A673 (cell line): Measurements from ENCODE around the gene PLEKHG2. TPM values are rescaled to one million over a fixed set of nuclear protein-coding genes. Genes with fewer than 3 reads are reported as not detected.
A peak's percentile ranks its signal among the peaks of the same experiment; 100 is the strongest.

Experiments used
- BruUV-seq: library from RNA; stranded (reverse); fragments of 400-500 nt; replicated peaks from 2 replicates; lab custom pipeline; 2021; lab: Mats Ljungman, UMichigan
- CTCF ChIA-PET: fragments of 300-600 bp; sonication (Branson Sonifier 250); formaldehyde crosslinking; loops from one replicate; lab custom pipeline; 2022; ENCODE audit warnings: antibody characterized with exemption; lab: Charles Lee
- POLR2A ChIA-PET: fragments of 300-600 bp; sonication (Branson Sonifier 250); formaldehyde crosslinking; loops from one replicate; lab custom pipeline; 2022; ENCODE audit warnings: antibody characterized with exemption; ENCODE audit not compliant: low non-redundant PET; lab: Charles Lee
- DNase-seq: peaks from one replicate; pipeline ENCODE4 v3.0.0-alpha.2; 2015; ENCODE audit warnings: low spot score
- H3K27ac ChIP-seq: fragments of 200-600 bp; sonication (generic); 2 replicates; pipeline ENCODE4 v1.5.1; 2016; ENCODE audit warnings: mixed run types, low read depth, mild to moderate bottlenecking, mixed read lengths, antibody characterized with exemption, low read length; ENCODE audit not compliant: poor library complexity, severe bottlenecking
- H3K27me3 ChIP-seq: fragments of 200-600 bp; sonication (generic); replicated peaks from 2 replicates; pipeline ENCODE4 v1.6.1; 2017; ENCODE audit warnings: mixed run types, low read depth, mild to moderate bottlenecking, mixed read lengths, antibody characterized with exemption, low read length; ENCODE audit not compliant: insufficient read depth, poor library complexity
- H3K36me3 ChIP-seq: fragments of 200-600 bp; sonication (generic); 2 replicates; pipeline ENCODE4 v1.6.1; 2016; ENCODE audit warnings: mixed run types, mild to moderate bottlenecking, mixed read lengths, antibody characterized with exemption, low read length; ENCODE audit not compliant: insufficient read depth, poor library complexity, severe bottlenecking
- H3K4me1 ChIP-seq: fragments of 200-600 bp; sonication (generic); 2 replicates; pipeline ENCODE4 v1.6.1; 2017; ENCODE audit warnings: mixed run types, mild to moderate bottlenecking, mixed read lengths, antibody characterized with exemption, low read length; ENCODE audit not compliant: insufficient read depth, poor library complexity, severe bottlenecking
- H3K4me3 ChIP-seq: fragments of 200-600 bp; sonication (generic); 2 replicates; pipeline ENCODE4 v1.5.1; 2016; ENCODE audit warnings: low read depth, mixed run types, mild to moderate bottlenecking, mixed read lengths, low read length; ENCODE audit not compliant: poor library complexity, severe bottlenecking
- H3K9me3 ChIP-seq: fragments of 200-600 bp; sonication (generic); 2 replicates; pipeline ENCODE4 v1.6.1; 2016; ENCODE audit warnings: mixed run types, low read depth, mild to moderate bottlenecking, mixed read lengths, antibody characterized with exemption, low read length; ENCODE audit not compliant: poor library complexity, severe bottlenecking
- EZH2 ChIP-seq: fragments of 200-600 bp; sonication (generic); IDR thresholded peaks from 2 replicates; pipeline ENCODE4 v1.6.1; 2017; ENCODE audit warnings: borderline replicate concordance, low read depth, mild to moderate bottlenecking, mixed read lengths, antibody characterized with exemption, low read length; ENCODE audit not compliant: poor library complexity, severe bottlenecking
- intact Hi-C: fragments of 100-400 bp; cut with micrococcal nuclease; formaldehyde crosslinking; loops from one replicate; pipeline ENCODE4 v1.10.0; 2022; ENCODE audit not compliant: unreplicated experiment
- total RNA-seq: library from RNA; stranded (reverse); gene quantifications from 2 replicates; pipeline ENCODE4 v1.2.3, GENCODE V29; 2021
- TF ChIP-seq, protein P1 (sequence below): fragments of 300-800, 200-600 bp; sonication (generic); conservative IDR thresholded peaks from 2 replicates; pipeline ENCODE4 v1.5.1; 2017; ENCODE audit warnings: low read depth, mild to moderate bottlenecking, antibody characterized with exemption, low read length, moderate library complexity, mixed read lengths

The PLEKHG2 gene
- total RNA-seq, 1 experiment from 2014 or later = 99.4 TPM

DNA sequence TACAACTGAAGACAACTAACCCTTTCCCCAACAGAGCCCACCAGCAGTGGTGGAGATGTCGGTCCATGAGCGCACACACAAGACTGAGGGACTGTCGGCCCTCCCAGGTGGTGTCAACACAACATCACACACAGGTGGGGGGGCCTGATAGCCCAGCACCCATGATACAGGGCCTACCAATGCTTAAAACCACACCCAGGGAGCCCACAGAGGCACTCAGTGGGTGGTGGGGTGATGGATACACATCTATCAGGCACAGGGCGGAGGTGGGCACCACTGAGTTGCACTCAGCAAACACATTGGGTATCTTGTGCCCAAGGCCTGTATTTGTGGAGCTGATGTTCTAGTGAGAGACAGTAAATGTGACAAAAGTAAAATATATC lies 12.8 kb upstream of the PLEKHG2 start:
- no peak overlapping the region for H3K4me3 ChIP-seq
- intact Hi-C loops = no loop called here
- peaks cover 27% of the 10 kb centered on the region for H3K4me1 ChIP-seq
- no peaks in the 10 kb centered on the region for H3K9me3 ChIP-seq
- H3K27me3 ChIP-seq = no peaks in the 10 kb centered on the region
- no peaks in the 10 kb centered on the region for H3K36me3 ChIP-seq
- TSS peak; percentile 15 for BruUV-seq
- ChIA-PET CTCF (no interaction called here), POLR2A (no interaction called here)
- no peak for DNase-seq
- H3K27ac ChIP-seq = no peak overlapping the region
- TF ChIP-seq, protein P1, sequence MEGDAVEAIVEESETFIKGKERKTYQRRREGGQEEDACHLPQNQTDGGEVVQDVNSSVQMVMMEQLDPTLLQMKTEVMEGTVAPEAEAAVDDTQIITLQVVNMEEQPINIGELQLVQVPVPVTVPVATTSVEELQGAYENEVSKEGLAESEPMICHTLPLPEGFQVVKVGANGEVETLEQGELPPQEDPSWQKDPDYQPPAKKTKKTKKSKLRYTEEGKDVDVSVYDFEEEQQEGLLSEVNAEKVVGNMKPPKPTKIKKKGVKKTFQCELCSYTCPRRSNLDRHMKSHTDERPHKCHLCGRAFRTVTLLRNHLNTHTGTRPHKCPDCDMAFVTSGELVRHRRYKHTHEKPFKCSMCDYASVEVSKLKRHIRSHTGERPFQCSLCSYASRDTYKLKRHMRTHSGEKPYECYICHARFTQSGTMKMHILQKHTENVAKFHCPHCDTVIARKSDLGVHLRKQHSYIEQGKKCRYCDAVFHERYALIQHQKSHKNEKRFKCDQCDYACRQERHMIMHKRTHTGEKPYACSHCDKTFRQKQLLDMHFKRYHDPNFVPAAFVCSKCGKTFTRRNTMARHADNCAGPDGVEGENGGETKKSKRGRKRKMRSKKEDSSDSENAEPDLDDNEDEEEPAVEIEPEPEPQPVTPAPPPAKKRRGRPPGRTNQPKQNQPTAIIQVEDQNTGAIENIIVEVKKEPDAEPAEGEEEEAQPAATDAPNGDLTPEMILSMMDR = no peak
- TF ChIP-seq EZH2 = no peak

DNA sequence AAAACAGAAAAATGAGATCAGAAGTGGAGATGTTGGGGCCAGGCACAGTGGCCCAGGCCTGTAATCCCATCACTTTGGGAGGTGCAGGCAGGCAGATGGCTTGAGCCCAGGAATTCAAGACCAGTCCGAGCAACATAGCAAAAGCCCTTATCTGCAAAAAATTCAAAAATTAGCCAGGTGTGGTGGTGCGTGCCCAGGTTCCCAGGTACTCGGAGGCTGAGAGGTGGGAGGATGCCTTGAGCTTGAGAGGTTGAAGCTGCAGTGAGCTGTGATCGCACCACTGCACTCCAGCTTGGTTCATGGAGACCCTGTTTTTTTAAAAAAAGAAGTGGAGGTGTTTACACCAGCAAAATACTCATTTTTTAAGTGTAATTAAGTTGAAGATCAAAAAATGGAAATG lies 12.4 kb upstream of the PLEKHG2 start:
- Histone ChIP-seq H3K4me1 (peaks cover 27% of the 10 kb centered on the region), H3K27ac (no peak overlapping the region), H3K9me3 (no peaks in the 10 kb centered on the region), H3K27me3 (no peaks in the 10 kb centered on the region), H3K36me3 (no peaks in the 10 kb centered on the region), H3K4me3 (no peak overlapping the region)
- BruUV-seq = no TSS peak
- DNase-seq = no peak
- intact Hi-C loops = no loop called here
- ChIA-PET POLR2A (no interaction called here), CTCF (no interaction called here)
- TF ChIP-seq EZH2 = no peak
- TF ChIP-seq, protein P1 = no peak

- no TSS peak for BruUV-seq
- CTCF ChIA-PET = no interaction called here
- Histone ChIP-seq H3K36me3 (no peaks in the 10 kb centered on the region), H3K4me3 (no peak overlapping the region), H3K27ac (peak overlapping the region; percentile 98), H3K9me3 (no peaks in the 10 kb centered on the region), H3K4me1 (peaks cover 27% of the 10 kb centered on the region), H3K27me3 (no peaks in the 10 kb centered on the region)
- intact Hi-C loops = no loop called here
- POLR2A ChIA-PET = no interaction called here
- no peak for DNase-seq
- no peak for TF ChIP-seq EZH2
- TF ChIP-seq, protein P1 = no peak
Measured at GRCh38 chr19:39401070-39401548, 11.4 kb upstream of the PLEKHG2 start.
